NOMO-1 treated with DMSO at 0.1 percent for 48 hours (cell line): ENCODE measurements around the gene TMEM86B.

ENCODE experiments used
- DNase-seq: peaks from one replicate; lab custom pipeline; 2025; ENCODE audit not compliant: unreplicated experiment; lab: John Stamatoyannopoulos, UW

Gene TMEM86B, protein sequence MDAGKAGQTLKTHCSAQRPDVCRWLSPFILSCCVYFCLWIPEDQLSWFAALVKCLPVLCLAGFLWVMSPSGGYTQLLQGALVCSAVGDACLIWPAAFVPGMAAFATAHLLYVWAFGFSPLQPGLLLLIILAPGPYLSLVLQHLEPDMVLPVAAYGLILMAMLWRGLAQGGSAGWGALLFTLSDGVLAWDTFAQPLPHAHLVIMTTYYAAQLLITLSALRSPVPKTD

DNA sequence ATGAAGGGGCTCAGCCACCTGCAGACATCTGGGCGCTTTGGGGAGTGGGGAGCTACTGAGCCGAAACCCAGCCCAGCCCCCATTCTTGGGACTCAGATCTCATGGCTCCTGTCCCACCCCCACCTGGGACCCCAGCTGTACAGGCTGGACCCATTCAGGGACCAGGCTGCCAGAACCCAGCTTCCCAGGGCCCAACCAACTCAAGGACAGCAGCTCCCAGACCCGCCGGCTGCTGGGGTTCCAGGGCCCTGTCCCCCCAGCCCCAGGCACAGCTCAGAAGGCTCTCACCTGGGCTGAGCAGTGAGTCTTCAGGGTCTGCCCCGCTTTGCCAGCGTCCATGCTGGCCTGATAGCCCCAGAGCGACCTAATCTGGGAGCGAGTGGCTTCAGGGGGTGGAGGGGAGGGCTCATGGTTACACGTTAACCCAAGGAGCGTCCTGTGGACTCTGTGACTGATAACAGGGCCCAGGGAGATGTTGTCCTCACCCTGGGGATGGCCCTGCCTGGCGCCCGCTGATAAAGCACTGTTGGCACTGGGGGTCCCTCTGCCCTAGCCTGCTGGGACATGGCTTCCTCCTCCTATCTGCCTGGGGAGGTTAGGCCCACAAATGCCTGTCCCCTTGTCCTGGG, at the start of gene TMEM86B:
Gene TMEM86B, minus strand, starts transcription at position 361 of the 629 bp plus-strand sequence. Its CDS starts 22 bp downstream, at position 339.
- no peak for DNase-seq

DNA sequence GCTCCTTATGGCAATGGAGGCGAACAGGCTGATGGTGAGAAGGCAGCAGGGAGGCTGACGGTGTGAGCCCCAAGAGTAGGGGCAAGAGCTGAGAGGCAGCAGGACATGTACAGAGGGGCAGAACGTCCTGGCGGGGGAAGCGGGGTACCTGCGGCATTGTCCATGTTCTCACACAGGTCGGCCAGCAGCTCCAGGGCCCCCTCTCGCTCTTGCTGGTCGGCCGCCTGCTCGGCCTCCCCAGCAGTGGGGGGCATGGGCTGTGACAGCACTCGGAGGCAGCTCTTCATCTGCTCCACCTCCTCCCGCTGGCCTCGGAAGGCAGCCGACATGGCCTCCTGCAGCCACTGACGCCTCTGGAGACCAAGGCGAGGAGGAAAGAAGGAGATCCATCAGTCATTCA, 48.9 kb upstream of the TMEM86B start:
- no peak for DNase-seq

DNA sequence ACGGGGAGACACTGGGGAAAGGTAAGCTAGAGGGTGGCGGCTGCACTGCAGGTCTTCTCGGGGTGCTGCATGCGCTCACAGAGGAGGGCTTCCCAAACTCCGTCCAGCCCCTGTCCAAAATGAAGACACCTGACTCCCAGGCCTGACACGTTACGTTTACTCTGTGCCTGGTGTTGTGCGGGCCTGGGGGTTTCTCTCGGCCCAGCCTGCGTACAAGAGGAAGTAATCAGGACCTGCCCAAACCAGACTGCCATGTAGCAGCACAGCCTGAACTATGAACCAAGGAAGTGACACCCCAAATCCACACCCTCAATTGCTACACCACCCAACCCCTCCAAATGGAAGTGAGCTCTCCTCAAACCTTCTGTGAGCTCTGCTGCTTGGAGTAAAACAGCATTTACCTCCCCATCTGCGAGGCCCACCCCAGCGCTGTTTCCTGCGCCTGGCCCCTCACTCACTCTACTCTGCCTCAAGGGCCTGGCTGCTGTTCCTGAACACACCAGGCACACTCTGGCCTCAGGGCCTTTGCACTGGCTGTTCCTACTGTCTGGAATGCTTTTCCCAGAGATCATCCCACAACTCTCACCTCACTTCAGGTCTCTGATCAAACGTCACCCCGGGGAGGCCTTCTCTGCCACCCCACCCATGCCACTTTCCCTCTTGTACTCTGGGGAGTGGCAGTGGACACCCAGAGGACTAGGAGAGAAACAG, 48.3 kb upstream of the TMEM86B start:
- peak; percentile 75 for DNase-seq

DNA sequence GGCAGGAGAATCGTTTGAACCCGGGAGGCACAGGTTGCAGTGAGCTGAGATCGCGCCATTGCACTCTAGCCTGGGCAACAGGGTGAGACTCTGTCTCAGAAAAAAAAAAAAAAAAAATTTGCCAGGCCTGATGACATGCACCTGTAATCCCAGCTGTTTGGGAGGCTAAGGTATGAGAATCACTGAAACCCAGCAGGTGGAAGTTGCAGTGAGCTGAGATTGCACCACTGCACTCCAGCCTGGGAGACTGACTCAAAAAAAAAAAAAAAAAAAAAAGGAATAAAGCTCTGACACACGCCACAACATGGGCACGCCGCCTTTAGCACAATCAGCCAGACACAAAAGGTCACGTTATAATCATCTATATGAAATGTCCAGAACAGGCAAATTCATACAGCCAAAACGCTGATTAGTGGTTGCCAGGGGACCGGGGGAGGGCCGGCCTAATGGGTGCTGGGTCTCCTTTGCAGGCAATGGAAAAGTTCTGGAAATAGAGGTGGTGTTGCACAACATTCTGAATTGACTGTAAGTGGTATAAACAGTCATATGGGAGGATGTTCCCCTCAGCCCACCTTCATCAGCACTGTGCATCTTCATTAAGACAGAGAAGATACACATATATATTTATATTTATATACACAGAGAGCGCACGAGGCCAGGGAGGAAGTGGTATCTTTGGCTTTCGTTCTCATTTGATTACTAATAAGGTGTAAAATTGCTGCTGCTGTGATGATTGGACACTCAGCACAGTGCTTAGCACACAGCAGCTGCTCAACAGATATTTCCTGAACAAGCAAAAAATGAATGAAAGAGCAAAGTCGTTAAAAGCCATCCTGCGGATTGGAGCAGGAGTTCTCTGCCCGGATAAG, 47.5 kb upstream of the TMEM86B start:
- peak; percentile 67 for DNase-seq

DNA sequence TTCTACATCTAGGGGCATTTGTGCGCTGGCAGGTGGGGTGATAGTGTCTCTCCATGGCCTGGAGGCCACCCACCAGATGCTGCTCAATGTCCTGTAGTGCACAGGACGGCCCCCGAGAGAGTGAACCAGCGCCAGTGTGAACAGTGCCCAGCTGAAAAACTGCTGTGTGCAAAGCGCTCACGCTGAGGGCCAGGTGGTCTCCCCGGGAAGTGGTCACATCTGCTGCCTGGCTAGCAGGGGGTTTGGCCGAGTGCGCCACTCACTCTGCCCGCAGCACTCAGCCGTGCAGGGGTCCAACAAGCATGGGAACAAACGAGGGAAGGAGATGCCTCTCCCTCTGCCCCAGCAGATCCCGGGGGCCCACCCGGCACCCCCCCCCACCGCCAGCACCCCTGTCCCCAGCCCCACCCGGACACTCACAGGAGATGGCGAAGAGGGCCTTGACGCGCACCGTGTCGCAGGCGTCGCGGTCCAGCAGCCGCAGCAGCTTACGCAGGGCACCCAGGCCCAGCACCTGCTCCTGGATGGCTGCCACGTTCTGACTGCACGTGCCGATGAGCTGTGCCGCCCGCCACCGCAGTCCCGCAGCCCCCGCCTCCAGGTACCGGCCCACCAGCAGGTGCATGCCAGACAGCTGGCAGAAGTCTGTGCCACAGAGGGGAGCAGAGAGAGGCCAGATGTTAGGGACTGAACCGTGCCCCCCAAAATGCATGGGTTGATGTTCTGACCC, 45.6 kb upstream of the TMEM86B start:
- no peak for DNase-seq

DNA sequence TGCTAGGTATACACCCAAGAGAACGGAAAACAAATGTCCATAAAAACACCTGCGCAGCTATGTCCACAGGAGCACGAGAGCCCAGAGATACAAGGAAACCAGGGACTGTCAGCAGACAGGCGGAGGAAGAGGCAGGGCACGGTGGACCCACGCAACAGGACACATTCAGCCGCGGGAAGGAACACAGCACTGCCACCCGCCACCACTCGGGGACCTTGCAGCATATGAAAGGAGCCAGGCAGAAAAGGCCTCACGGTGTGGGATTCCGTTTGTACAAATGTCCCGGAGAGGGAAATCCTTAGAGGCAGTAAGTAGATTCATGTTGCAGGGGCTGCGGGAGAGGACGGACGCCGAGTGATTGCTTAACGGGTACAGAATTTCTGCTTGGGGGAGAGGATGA, 43.6 kb upstream of the TMEM86B start:
- no peak for DNase-seq

DNA sequence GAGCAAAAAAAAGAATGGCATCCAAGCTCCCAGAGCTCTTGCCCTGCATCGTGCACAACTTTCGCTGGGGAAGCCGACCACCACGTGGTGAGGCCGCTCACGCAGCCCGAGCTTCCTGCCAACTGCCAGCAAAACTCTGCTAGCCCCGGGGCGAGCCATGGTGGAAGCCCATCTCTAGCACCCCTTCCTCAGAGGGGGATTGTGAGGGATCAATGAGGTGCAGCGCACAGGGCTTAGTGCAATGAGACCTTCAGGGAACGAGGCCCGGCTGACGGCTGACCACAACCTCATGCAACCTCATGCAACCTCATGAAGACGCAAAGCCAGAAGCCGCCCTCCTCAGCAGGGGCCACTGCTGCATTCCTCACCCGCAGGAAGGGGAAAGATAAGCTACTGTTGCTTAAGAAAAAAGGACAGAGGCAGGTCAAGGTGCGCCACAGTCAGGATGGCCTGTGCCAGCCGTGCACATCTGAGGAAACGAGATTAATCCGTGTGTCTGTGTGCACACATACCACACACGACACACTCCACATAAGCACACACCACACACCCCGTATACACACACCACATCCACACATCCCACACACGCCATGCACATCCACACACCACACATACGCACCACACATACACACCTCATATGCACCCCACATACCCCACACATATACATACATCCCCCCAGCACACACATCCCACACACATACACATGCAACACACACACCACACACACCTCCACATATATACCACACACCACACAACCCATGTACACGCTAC, 41.8 kb upstream of the TMEM86B start:
- no peak for DNase-seq

DNA sequence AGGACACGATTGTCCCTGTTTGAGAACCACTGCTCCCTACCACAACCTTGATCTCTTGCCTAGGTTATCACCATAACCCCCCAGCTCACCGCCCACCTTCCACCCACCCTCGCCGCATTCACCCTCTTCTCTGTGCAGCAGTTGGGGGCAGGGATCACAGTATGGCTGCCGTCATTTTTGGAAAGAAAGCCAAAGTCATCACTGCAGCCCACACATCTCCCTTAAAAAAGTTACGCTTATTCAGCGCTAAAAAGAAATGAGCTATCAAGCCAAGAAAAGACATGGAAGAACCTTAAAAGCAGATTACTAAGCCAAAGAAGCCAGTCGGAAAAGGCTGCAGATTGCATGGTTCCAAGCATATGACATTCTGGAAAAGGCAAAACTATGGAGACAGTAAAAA, 40.7 kb upstream of the TMEM86B start:
- no peak for DNase-seq

DNA sequence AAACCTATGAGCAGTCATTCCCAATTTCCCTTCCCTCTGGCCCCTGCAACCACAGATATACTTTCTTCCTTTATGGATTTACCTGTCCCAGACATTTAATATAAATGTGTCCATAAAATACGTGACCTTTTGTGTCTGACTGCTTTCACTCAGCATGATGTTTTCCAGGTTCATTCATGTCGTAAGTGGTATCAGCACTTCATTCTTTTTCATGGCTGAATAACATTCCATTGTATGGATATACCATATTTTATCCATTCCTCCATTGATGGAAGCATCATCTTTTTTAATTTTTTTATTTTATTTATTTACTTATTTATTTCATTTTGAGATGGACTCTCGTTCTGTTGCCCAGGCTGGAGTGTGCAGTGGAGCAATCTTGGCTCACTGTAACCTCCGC, 38.3 kb upstream of the TMEM86B start:
- DNase-seq = no peak

DNA sequence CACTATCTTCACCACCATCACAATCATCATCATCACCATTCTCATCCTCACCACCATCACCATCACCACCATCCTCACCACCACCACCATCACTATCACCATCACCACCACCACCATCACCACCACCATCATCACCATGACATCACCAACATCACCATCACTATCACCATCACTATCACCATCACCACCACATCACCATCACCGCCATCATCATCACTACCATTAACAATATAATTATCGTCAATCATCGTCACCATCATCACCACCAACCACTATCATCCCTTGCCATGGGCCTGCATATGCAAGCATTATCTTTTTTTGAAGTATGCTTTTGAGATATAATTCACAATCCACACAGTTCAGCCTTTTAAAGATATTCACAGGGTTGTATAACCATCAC, 37.8 kb upstream of the TMEM86B start:
- DNase-seq = no peak

DNA sequence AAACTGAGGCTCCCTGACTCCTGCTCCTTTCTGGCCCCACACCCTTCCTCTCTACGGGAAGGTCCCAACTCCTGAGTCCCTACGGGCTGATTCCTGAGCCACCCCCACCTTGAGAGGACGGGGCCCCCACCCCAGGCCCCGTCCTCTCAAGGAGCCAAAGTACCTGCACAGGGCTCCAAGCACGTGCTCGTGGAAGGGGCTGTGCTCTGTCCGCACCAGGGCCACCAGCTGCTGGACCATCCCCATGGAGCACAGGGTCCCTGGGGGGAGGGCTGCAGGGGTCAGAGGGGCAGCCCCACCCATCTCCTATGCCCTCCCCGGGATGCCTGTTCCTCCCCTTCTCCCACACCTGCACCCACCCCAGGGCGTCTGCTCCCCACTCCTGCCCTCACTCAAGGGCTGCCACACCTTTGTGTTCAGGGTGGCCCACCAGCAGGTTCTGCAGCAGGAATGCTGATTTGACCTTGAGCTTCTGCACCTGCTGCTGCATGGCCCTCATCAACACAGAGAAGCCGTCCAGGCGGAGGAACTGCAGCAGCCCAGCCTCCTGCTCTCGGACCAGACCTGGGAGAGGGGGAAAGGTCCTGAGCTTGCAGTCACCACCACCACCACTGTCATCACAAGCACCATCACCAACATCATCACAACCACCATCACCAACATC, 37.3 kb upstream of the TMEM86B start:
- DNase-seq = no peak

DNA sequence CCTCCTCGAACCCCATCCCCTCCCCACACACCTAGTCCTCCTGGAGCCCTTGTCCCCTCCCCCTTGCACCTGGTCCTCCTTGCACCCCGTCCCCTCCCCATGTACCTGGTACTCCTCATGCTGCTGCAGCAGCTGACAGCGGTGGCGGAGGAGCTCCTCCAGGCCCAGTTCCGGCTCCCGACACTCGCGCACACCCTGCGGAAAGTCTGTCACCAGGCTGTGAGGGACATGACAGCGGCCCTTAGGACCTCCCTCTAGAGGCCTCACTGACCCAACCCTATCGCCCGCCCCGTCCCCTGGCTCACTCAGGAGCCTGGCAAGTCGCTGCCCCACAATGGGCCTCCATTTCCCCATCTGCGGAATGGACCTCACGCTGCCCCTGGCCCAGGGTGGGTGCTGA, 36.6 kb upstream of the TMEM86B start:
- no peak for DNase-seq

DNA sequence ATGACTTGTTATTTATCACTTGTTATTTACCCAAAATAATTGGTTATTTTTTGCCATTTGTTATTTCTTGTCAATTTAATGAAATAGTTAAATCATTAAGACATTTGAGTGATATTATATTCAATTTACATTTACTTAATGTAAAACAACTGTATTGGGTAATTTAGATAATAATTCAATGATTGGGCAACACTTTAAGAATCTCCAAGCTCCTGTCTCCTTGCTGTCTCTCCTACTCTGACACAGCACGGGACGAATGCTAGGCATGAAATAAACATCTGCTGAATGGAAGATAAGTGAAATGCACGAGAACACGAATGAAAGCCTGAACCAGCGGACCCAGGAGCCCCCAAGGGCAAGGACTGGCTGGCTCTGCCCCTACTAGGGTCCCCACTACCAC, 36.0 kb upstream of the TMEM86B start:
- no peak for DNase-seq

DNA sequence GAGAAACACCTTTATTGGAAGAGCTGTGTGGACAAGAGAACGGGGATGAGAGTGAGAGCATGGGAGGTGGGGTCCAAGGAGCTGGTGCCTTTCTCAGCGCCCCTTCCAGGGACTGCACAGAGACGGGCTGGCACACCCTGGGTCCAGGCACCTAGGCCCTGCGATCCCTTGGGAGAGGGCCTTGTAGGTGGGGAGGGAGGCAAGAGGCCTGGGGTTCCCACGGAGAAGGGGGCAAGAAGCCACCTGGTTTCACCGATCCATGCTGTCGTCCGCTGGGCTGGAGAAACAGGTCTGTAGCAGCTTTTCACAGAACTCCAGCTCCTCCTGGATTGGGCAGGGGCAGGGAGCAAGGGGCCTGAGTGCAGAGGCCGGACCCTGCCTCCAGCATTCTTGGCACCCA, 33.8 kb upstream of the TMEM86B start:
- no peak for DNase-seq

DNA sequence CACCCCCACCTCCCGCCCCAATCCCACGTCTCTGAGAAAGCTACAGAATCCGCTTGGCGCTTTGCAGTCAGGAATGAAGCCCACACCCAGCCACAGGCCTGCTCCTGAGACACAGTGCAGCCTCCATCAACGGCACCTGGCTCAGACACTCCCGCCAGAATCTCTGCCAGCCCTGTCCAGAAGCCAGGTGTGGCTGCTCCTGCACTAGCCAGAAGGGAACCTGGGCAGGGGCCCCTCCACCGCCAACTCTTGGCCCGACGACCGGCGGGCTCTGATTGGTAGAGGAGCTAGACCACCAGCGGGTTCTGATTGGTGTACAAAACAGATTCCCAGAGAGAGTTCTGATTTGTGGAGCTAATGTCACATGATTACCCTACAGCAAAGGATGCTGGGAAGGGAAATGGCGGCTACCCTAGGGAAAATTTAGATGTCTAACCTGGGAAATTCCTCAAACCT, 33.1 kb upstream of the TMEM86B start:
- DNase-seq = no peak

DNA sequence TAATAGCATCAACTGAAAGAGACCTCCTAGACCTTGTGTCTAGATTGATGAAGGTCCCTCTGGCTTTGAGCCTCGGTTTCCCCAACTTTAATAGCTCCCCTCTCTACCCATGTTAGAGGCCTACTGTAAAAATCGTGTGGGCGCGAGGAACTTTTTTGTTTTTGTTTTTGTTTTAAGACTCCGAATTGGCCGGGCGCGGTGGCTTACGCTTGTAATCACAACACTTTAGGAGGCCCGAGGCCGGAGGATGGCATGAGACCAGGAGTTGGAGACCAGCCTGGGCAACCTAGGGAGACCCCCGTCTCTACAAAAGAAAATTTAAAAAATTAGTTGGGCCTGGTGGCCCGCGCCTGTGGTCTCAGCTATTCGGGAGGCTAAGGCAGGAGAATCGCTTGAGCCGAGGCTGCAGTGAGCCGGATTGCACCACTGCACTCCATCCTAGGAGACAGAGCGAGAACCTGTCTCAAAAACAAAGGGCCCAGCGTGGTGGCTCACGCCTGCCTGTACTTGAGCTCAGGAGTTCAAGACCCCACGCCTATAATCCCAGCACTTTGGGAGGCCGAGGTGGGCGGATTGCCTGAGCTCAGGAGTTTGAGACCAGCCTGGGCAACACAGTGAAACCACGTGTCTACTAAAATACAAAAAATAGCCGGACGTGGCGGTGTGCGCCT, 31.1 kb upstream of the TMEM86B start:
- no peak for DNase-seq

DNA sequence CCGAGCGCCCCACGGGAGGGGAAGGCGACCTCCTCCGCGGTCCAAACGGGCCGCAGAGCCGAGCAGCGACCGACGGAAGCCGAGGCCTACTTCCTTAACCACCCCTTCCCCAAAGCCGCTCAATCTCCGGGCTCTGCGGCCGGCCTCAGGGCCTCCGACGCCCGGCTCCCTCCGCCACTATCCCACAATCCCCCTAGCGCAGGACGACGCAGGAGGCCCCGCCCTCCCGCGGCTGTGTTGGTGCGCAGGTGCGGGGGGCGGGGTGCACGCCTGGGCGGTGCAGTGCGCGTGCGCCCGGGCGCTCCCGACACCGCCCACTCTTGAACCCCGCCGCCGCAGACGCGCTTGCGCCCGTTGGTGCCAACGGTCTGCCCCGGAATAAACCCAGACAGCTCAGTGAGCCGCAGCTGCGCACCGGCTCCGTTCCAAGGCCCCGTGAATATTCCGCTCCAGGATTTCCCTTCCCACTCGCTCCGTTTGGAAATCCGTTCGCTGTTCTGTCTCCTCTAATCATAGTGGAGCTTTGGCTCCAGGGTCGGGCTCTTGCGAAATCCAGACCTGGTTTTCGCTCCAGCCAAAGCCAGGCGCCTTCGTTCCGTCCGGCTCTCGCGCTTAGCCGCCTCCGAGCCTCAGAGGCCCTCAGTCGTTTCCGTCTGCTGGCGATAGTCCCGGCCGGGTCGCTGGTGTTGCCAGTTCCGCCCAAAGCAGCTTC, 30.4 kb upstream of the TMEM86B start, which contains the start of gene PPP6R1:
Gene PPP6R1, minus strand, starts transcription at position 190 of the 712 bp plus-strand sequence. CDS start 11,914 bp downstream, outside the sequence.
- DNase-seq = peak; percentile 99

DNA sequence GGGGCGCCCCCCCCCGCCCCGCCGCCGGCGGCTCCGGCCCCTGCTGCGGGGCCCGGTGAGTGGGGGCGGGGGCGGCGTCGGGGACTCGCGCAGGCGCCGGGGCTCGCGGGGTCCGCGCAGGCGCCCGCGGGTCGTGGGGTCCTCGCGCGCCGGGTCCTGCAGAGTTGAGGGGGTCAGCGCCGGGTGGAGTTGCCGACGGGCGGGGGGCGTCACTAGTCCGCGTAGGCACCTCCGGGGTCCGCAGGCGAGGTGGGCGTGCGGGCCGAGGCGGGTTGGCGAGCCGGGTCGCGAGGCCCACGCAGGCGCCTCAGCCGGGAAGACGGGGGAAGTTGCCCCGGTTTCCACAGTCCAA, 29.9 kb upstream of the TMEM86B start:
- DNase-seq = no peak
